ENCODE measurements around the gene MCRS1. TPM values are rescaled to one million over a fixed set of nuclear protein-coding genes. Genes with fewer than 3 reads are reported as not detected.

MCRS1 gene
- total RNA-seq, 2 donors from 2014 or later = 97.5 to 98.9 TPM

Other genes starting within 250 kb of the MCRS1 start
- gene TROAP, start 244.9 kb downstream of the MCRS1 start, total RNA-seq = 10 to 100 TPM; 60.5 to 87.4 TPM
- under 1 TPM; 0.20 to 0.38 TPM for gene C1QL4, start 231.0 kb downstream of the MCRS1 start, total RNA-seq
- gene DNAJC22, start 221.3 kb downstream of the MCRS1 start, total RNA-seq = 1 to 10 TPM; 1.9 to 4.6 TPM
- gene SPATS2, start 200.7 kb downstream of the MCRS1 start, total RNA-seq = 10 to 100 TPM; 50.2 to 64.8 TPM
- 1 to 10 TPM in 1 of 2 donors, under 1 TPM in 1; 1.00 to 1.5 TPM for gene KCNH3, start 29.1 kb downstream of the MCRS1 start, total RNA-seq
- gene FAM186B, start 37.5 kb upstream of the MCRS1 start, total RNA-seq = under 1 TPM; 0.22 to 0.26 TPM
- gene PRPF40B, start 55.4 kb upstream of the MCRS1 start, total RNA-seq = 10 to 100 TPM; 33.8 to 45.6 TPM
- gene FMNL3, start 139.3 kb upstream of the MCRS1 start, total RNA-seq = 10 to 100 TPM; 22.4 to 23.5 TPM
- 100 to 1,000 TPM; 426 to 455 TPM for gene TMBIM6, start 173.4 kb upstream of the MCRS1 start, total RNA-seq